SHP77 (cell line): ENCODE results near the gene AGMO.
"Not testable (repeated sequence)": the region's sequence is repeated elsewhere in the genome, so short reads cannot be mapped to it uniquely, and the experiment has no call there.

Experiments used
- DNase-seq, 2 experiments: peaks; one replicate each; lab custom pipeline; 2025; lab: John Stamatoyannopoulos, UW

AGMO gene

GRCh38 chr7:15559416-15559928, 2.3 kb downstream of the AGMO start:
- DNase-seq = peak; percentile 64 to 72

GRCh38 chr7:15558756-15559155, 3.1 kb downstream of the AGMO start:
- DNase-seq = peak; percentile 26 to 44

- DNase-seq = no peak
Measured at GRCh38 chr7:15557686-15558085, 4.1 kb downstream of the AGMO start.

- DNase-seq = peak; percentile 24 to 52
Measured at GRCh38 chr7:15557186-15557585, 4.6 kb downstream of the AGMO start.

GRCh38 chr7:15556339-15557105, 5.3 kb downstream of the AGMO start:
- peak in 1 of 2 experiments; percentile 32 for DNase-seq

GRCh38 chr7:15555381-15555859, 6.4 kb downstream of the AGMO start:
- DNase-seq = peak; percentile 66 to 70

- DNase-seq = no peak
Measured at GRCh38 chr7:15554744-15555143, 7.1 kb downstream of the AGMO start.

- DNase-seq = no peak
Measured at GRCh38 chr7:15554081-15554480, 7.7 kb downstream of the AGMO start.

GRCh38 chr7:15547320-15547719, 14.5 kb downstream of the AGMO start:
- DNase-seq = not testable (repeated sequence)

GRCh38 chr7:15546272-15546792, 15.5 kb downstream of the AGMO start:
- no peak for DNase-seq

GRCh38 chr7:15544050-15544449, 17.8 kb downstream of the AGMO start:
- DNase-seq = no peak

- DNase-seq = no peak
Measured at GRCh38 chr7:15543256-15543655, 18.6 kb downstream of the AGMO start.

- DNase-seq = no peak
Measured at GRCh38 chr7:15527648-15528047, 34.2 kb downstream of the AGMO start.

- no peak for DNase-seq
Measured at GRCh38 chr7:15525652-15526263, 36.1 kb downstream of the AGMO start.

- no peak for DNase-seq
Measured at GRCh38 chr7:15524077-15524476, 37.7 kb downstream of the AGMO start.

- DNase-seq = not testable (repeated sequence)
Measured at GRCh38 chr7:15517865-15518264, 44.0 kb downstream of the AGMO start.

- DNase-seq = no peak
Measured at GRCh38 chr7:15515252-15515651, 46.6 kb downstream of the AGMO start.

GRCh38 chr7:15508258-15508657, 53.6 kb downstream of the AGMO start:
- no peak for DNase-seq

GRCh38 chr7:15507708-15508107, 54.1 kb downstream of the AGMO start:
- DNase-seq = no peak

- DNase-seq = no peak
Measured at GRCh38 chr7:15507171-15507570, 54.6 kb downstream of the AGMO start.

GRCh38 chr7:15505761-15506160, 56.1 kb downstream of the AGMO start:
- no peak for DNase-seq

- DNase-seq = no peak
Measured at GRCh38 chr7:15504351-15504750, 57.5 kb downstream of the AGMO start.
